ENCODE data around the gene FABP2. TPM values are rescaled to one million over a fixed set of nuclear protein-coding genes. Genes with fewer than 3 reads are reported as not detected.
"Not testable (repeated sequence)": the region's sequence is repeated elsewhere in the genome, so short reads cannot be mapped to it uniquely, and the experiment has no call there.

FABP2 gene
- total RNA-seq (2014; rRNA removed) (not detected in 2 replicates), Bru-seq, nascent RNA (not detected), BruChase-seq, experiment 1, labeled RNA remaining after a 6-hour chase (not detected), BruChase-seq, experiment 2, labeled RNA remaining after a 2-hour chase (not detected)
- long read RNA-seq = 0 reads

DNA sequence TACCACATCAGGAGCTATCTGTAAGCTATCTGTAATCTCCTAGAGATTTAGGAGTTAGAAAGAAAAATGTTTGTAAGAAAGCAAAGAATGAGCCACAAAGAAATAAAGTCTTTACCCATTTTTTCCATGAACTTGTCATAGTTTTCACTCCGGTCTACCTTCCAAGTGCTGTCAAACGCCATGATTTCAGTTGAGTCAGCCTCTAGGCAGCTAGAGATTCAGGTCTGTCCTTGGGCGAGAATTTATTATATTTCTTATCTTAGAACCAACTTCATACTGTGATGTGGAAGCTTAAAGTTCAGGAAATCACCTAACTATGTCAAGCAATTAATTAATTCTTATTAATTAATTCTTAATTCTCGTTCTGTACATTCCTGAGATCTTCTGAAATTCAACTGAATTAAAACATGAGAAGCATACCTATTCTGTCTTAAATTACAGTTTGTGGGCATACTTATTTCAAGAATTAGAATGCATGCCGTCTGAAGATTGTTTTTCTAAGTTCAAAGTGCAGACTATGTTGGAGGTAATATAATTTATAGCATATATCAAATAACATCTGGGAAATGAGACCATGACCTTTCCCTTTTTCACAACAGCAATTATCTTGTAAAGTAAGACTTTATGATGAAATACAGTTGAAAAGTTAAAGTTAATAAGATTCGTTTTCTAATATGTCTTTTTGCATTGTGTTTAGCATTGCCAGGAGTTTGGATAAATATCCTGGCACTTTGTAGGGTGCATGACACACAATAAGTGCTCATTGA, at the start of gene FABP2:
Gene FABP2, minus strand, starts transcription at position 218 of the 767 bp plus-strand sequence. Its CDS starts 36 bp downstream, at position 182.
- POLR2A ChIA-PET (ENCODE audit: unreplicated experiment) = no interaction called here
- intact Hi-C loops (cut with micrococcal nuclease) = no loop called here
- no peaks in the 10 kb centered on the region for H3K79me2 ChIP-seq (ENCODE audit: low read length)
- BruUV-seq (replicated peaks) = no TSS peak
- no peak for DNase-seq
- CTCF ChIA-PET = no interaction called here
- no peaks in the 10 kb centered on the region for H3K9me2 ChIP-seq (replicated peaks; ENCODE audit: low read length)
- no peak within 1 kb of the TSS for H3K4me2 ChIP-seq (ENCODE audit: low read length)
- no peaks in the 10 kb centered on the region for H4K20me1 ChIP-seq (ENCODE audit: low read length)
- H3F3A ChIP-seq (ENCODE audit: low read length, unreplicated experiment) = no peaks in the 10 kb centered on the region
- H3K36me3 ChIP-seq (ENCODE audit: low read depth, low read length) = no peaks in the 10 kb centered on the region
- no peak within 1 kb of the TSS for H3K9ac ChIP-seq (ENCODE audit: low read length)
- H3K9me3 ChIP-seq (ENCODE audit: low read length) = no peaks in the 10 kb centered on the region
- TF ChIP-seq EZH2 (IDR thresholded peaks at IDR 0.05; ENCODE audit: low read length, unreplicated experiment) = no peak
- TF ChIP-seq, protein P1, sequence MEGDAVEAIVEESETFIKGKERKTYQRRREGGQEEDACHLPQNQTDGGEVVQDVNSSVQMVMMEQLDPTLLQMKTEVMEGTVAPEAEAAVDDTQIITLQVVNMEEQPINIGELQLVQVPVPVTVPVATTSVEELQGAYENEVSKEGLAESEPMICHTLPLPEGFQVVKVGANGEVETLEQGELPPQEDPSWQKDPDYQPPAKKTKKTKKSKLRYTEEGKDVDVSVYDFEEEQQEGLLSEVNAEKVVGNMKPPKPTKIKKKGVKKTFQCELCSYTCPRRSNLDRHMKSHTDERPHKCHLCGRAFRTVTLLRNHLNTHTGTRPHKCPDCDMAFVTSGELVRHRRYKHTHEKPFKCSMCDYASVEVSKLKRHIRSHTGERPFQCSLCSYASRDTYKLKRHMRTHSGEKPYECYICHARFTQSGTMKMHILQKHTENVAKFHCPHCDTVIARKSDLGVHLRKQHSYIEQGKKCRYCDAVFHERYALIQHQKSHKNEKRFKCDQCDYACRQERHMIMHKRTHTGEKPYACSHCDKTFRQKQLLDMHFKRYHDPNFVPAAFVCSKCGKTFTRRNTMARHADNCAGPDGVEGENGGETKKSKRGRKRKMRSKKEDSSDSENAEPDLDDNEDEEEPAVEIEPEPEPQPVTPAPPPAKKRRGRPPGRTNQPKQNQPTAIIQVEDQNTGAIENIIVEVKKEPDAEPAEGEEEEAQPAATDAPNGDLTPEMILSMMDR (conservative IDR thresholded peaks at IDR 0.05; ENCODE audit: low read depth, low read length) = no peak
- TF ChIP-seq EZH2phosphoT487 (IDR thresholded peaks at IDR 0.05; ENCODE audit: borderline replicate concordance, low read length) = no peak
- H3K27ac ChIP-seq (ENCODE audit: low read length) = no peak within 1 kb of the TSS
- no peaks in the 10 kb centered on the region for H3K4me1 ChIP-seq (ENCODE audit: insufficient read depth, low read length)
- H2AFZ ChIP-seq (ENCODE audit: low read length) = no peak within 1 kb of the TSS
- H3K27me3 ChIP-seq (ENCODE audit: low read length) = no peaks in the 10 kb centered on the region
- no peak within 1 kb of the TSS for H3K4me3 ChIP-seq (ENCODE audit: low read length)
- ATAC-seq = no peak

DNA sequence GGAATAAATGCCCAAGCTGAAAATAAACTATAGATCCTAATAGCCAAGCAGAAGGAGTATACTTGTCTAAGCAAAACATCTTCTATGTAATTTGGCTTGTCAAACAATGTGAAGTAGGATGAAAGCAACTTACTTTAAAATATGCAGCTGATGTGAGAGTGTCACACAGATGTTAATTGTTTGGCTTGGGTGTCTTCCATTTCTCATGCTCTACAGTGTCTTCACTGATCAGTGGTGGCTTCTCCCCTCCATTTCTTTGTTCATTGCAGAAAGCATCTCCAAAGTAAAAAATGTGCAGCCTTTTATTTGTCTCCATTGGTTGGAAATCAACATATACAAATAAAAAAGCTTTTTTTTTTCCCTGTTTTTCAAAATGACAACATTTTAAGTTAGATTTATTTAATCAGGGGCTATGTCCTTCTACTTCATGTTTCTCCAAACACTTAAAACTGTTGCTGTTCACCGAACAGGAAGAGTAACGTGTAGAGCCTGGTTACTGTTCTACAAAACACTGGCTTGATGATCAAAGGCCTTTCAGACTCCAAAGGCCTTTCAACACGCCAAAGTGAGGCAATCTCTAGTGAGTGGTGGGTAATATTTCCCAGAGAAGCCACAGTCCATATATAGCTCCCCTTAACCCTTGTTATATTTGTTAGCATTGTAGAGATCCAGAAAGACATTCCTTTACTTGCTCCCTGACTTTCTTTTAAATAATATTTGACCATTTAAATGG, 49.2 kb upstream of the FABP2 start:
- H3K4me3 ChIP-seq (ENCODE audit: low read length); H3K9ac ChIP-seq (ENCODE audit: low read length); H3K36me3 ChIP-seq (ENCODE audit: low read depth, low read length); H3K27ac ChIP-seq (ENCODE audit: low read length); H3F3A ChIP-seq (ENCODE audit: low read length, unreplicated experiment); H3K9me2 ChIP-seq (replicated peaks; ENCODE audit: low read length); ATAC-seq; H3K4me2 ChIP-seq (ENCODE audit: low read length); H2AFZ ChIP-seq (ENCODE audit: low read length); H3K79me2 ChIP-seq (ENCODE audit: low read length); H3K4me1 ChIP-seq (ENCODE audit: insufficient read depth, low read length); H3K9me3 ChIP-seq (ENCODE audit: low read length); BruUV-seq (replicated peaks); CTCF ChIA-PET; DNase-seq; POLR2A ChIA-PET (ENCODE audit: unreplicated experiment); H4K20me1 ChIP-seq (ENCODE audit: low read length); intact Hi-C loops (cut with micrococcal nuclease); H3K27me3 ChIP-seq (ENCODE audit: low read length): not testable (repeated sequence)

DNA sequence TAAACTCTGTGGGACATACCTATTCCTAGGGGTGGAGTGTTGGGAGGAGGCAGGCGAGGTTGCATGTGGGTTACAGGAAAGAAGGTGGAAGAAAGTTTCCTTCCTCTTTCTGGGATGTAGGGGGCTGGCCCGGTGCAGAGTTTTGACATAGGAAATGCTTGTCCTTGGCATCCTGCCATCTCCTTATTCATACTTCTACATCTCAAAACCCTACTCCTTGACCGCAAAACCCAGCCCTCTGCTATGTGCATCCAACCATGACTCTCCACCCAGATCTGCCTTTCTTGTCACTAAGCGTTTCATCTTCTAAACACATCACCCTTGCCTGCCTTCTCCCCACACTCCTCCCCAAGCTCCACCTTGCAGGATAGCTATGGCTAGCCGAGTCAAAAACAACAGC, 48.5 kb upstream of the FABP2 start:
- H3K4me3 ChIP-seq (ENCODE audit: low read length); H3K9ac ChIP-seq (ENCODE audit: low read length); H3K9me3 ChIP-seq (ENCODE audit: low read length); POLR2A ChIA-PET (ENCODE audit: unreplicated experiment); H3K9me2 ChIP-seq (replicated peaks; ENCODE audit: low read length); H3K36me3 ChIP-seq (ENCODE audit: low read depth, low read length); H2AFZ ChIP-seq (ENCODE audit: low read length); intact Hi-C loops (cut with micrococcal nuclease); H3K79me2 ChIP-seq (ENCODE audit: low read length); H4K20me1 ChIP-seq (ENCODE audit: low read length); ATAC-seq; H3F3A ChIP-seq (ENCODE audit: low read length, unreplicated experiment); H3K4me1 ChIP-seq (ENCODE audit: insufficient read depth, low read length); H3K27me3 ChIP-seq (ENCODE audit: low read length); CTCF ChIA-PET; H3K4me2 ChIP-seq (ENCODE audit: low read length); BruUV-seq (replicated peaks); H3K27ac ChIP-seq (ENCODE audit: low read length): not testable (repeated sequence)
- peak; percentile 49 for DNase-seq

DNA sequence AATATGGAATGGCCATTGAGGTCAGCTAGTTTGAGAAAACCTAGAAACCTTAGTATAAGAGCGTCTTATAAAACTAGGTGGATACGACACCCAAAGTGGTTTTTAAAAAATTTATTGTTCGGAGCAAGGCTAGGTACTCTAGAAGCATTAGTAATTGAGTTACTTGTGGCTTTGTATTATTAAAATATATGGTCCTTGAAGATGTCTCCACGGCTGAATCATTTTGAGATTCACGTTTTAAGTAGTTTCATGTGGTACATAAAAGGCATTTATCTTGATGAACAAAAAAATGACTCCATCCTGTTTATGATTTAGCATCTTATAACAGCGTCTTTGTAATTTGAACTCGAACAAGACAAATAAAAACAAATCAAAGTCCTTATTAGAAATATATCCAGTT, 44.9 kb upstream of the FABP2 start:
- not testable (repeated sequence) for H3F3A ChIP-seq (ENCODE audit: low read length, unreplicated experiment); H3K9me2 ChIP-seq (replicated peaks; ENCODE audit: low read length); H3K36me3 ChIP-seq (ENCODE audit: low read depth, low read length)

DNA sequence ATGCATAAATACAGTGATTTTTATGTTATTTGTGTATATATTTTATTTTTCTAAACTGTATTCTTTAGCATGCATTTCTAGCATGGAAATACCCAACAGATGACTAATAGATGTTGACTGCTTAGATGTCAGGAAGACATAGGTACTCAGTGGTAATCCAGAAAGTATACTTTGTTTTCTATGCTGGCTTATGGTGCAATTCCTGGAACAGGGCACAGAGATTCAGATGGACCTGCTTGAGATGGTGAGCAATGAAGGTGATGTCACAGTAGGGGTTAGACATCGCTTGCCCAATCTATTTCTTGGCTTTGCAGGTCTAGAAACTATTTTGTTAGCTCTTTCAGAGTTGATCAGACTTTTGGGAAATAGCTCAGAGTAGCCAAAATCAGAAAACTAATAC, 42.3 kb upstream of the FABP2 start:
- DNase-seq; H4K20me1 ChIP-seq (ENCODE audit: low read length); H3K9me3 ChIP-seq (ENCODE audit: low read length); intact Hi-C loops (cut with micrococcal nuclease); H3F3A ChIP-seq (ENCODE audit: low read length, unreplicated experiment); H2AFZ ChIP-seq (ENCODE audit: low read length); ATAC-seq; H3K9me2 ChIP-seq (replicated peaks; ENCODE audit: low read length); H3K4me1 ChIP-seq (ENCODE audit: insufficient read depth, low read length); H3K4me3 ChIP-seq (ENCODE audit: low read length); H3K36me3 ChIP-seq (ENCODE audit: low read depth, low read length); H3K9ac ChIP-seq (ENCODE audit: low read length); H3K79me2 ChIP-seq (ENCODE audit: low read length); H3K27me3 ChIP-seq (ENCODE audit: low read length); H3K27ac ChIP-seq (ENCODE audit: low read length); H3K4me2 ChIP-seq (ENCODE audit: low read length); CTCF ChIA-PET; POLR2A ChIA-PET (ENCODE audit: unreplicated experiment); BruUV-seq (replicated peaks): not testable (repeated sequence)

More for the DNA sequence above, 44.9 kb upstream of the FABP2 start:
- H3K9ac ChIP-seq (ENCODE audit: low read length); H3K27ac ChIP-seq (ENCODE audit: low read length); POLR2A ChIA-PET (ENCODE audit: unreplicated experiment); H3K4me3 ChIP-seq (ENCODE audit: low read length); H3K27me3 ChIP-seq (ENCODE audit: low read length); H3K4me2 ChIP-seq (ENCODE audit: low read length); CTCF ChIA-PET; H3K79me2 ChIP-seq (ENCODE audit: low read length); DNase-seq; ATAC-seq; H4K20me1 ChIP-seq (ENCODE audit: low read length); H2AFZ ChIP-seq (ENCODE audit: low read length); BruUV-seq (replicated peaks); H3K4me1 ChIP-seq (ENCODE audit: insufficient read depth, low read length); intact Hi-C loops (cut with micrococcal nuclease); H3K9me3 ChIP-seq (ENCODE audit: low read length): not testable (repeated sequence)
